Liver (tissue), 9 donors: ENCODE results near the gene EMSY. TPM values are rescaled to one million over a fixed set of nuclear protein-coding genes. Genes with fewer than 3 reads are reported as not detected.

Experiments
- DNase-seq: peaks from one replicate; pipeline ENCODE4 v3.0.0-alpha.2; 2017; ENCODE audit warnings: low spot score
- H3K27ac ChIP-seq, 2 donors: one replicate each; pipeline ENCODE4 v1.7.0; 2013; ENCODE audit warnings: inconsistent platforms in 2 of 2, low read length in 2 of 2, control low read depth in 1 of 2, low read depth in 1 of 2, mild to moderate bottlenecking in 1 of 2
- H3K27me3 ChIP-seq, 4 donors: one replicate each; pipeline versions ENCODE4 v1.6.1 to v1.7.0; 2013; ENCODE audit warnings: low read length in 3 of 4, inconsistent platforms in 1 of 4, mild to moderate bottlenecking in 1 of 4, moderate library complexity in 1 of 4; ENCODE audit not compliant: control insufficient read depth in 4 of 4, insufficient read depth in 4 of 4
- H3K36me3 ChIP-seq, 4 donors: one replicate each; pipeline versions ENCODE4 v1.6.1 to v1.7.0; 2013; ENCODE audit warnings: low read length in 3 of 4, mild to moderate bottlenecking in 3 of 4, low read depth in 1 of 4, moderate library complexity in 1 of 4; ENCODE audit not compliant: control insufficient read depth in 4 of 4, insufficient read depth in 3 of 4
- H3K4me1 ChIP-seq, 4 donors: one replicate each; pipeline versions ENCODE4 v1.6.1 to v1.7.0; 2013; ENCODE audit warnings: low read length in 3 of 4, mild to moderate bottlenecking in 3 of 4, moderate library complexity in 1 of 4; ENCODE audit not compliant: control insufficient read depth in 4 of 4, insufficient read depth in 4 of 4
- H3K4me3 ChIP-seq, 3 donors: one replicate each; pipeline versions ENCODE4 v1.6.1 to v1.7.0; 2013; ENCODE audit warnings: low read length in 3 of 3, control low read depth in 1 of 3, low read depth in 1 of 3, mild to moderate bottlenecking in 1 of 3
- H3K9ac ChIP-seq, 2 donors: one replicate each; pipeline ENCODE4 v1.7.0; 2013; ENCODE audit warnings: low read length in 2 of 2, mild to moderate bottlenecking in 2 of 2, moderate library complexity in 2 of 2, control low read depth in 1 of 2, low read depth in 1 of 2
- H3K9me3 ChIP-seq, 4 donors: one replicate each; pipeline versions ENCODE4 v1.6.1 to v1.7.0; 2013; ENCODE audit warnings: low read length in 3 of 4; ENCODE audit not compliant: control insufficient read depth in 4 of 4
- EGR1 ChIP-seq, 2 donors: IDR thresholded peaks; 2 replicates each; pipeline ENCODE4 v1.6.1; 2016 to 2018; ENCODE audit warnings: antibody characterized with exemption in 2 of 2, low read depth in 2 of 2
- FOXA1 ChIP-seq: IDR thresholded peaks from 2 replicates; pipeline ENCODE4 v1.6.1; 2016; ENCODE audit warnings: antibody characterized with exemption
- FOXA2 ChIP-seq: IDR thresholded peaks from 2 replicates; pipeline ENCODE4 v1.6.1; 2016; ENCODE audit warnings: antibody characterized with exemption
- GABPA ChIP-seq, 2 donors: IDR thresholded peaks in 1 of 2; conservative IDR thresholded peaks in 1 of 2; 2 replicates each; pipeline ENCODE4 v1.6.1; 2016; ENCODE audit warnings: antibody characterized with exemption in 2 of 2, mild to moderate bottlenecking in 1 of 2, moderate library complexity in 1 of 2
- HNF4A ChIP-seq, 2 donors: conservative IDR thresholded peaks; 2 replicates each; pipeline ENCODE4 v1.6.1; 2016; ENCODE audit warnings: antibody characterized with exemption in 2 of 2, mild to moderate bottlenecking in 2 of 2
- HNF4G ChIP-seq: IDR thresholded peaks from 2 replicates; pipeline ENCODE4 v1.6.1; 2016; ENCODE audit warnings: antibody characterized with exemption
- JUND ChIP-seq, 2 donors: IDR thresholded peaks; 2 replicates each; pipeline ENCODE4 v1.6.1; 2016; ENCODE audit warnings: antibody characterized with exemption in 2 of 2
- NR2F2 ChIP-seq: IDR thresholded peaks from 2 replicates; pipeline ENCODE4 v1.6.1; 2016; ENCODE audit warnings: antibody characterized with exemption
- RAD21 ChIP-seq, 2 donors: IDR thresholded peaks; 2 replicates each; pipeline ENCODE4 v1.6.1; 2016; ENCODE audit warnings: antibody characterized with exemption in 2 of 2, mild to moderate bottlenecking in 2 of 2
- RXRA ChIP-seq, 2 donors: IDR thresholded peaks; 2 replicates each; pipeline ENCODE4 v1.6.1; 2017 to 2018; ENCODE audit warnings: antibody characterized with exemption in 2 of 2, mild to moderate bottlenecking in 1 of 2
- SP1 ChIP-seq: IDR thresholded peaks from 2 replicates; pipeline ENCODE4 v1.6.1; 2018; ENCODE audit warnings: antibody characterized with exemption, mild to moderate bottlenecking
- TAF1 ChIP-seq: conservative IDR thresholded peaks from 2 replicates; pipeline ENCODE4 v1.6.1; 2016; ENCODE audit warnings: antibody characterized with exemption, mild to moderate bottlenecking
- YY1 ChIP-seq: IDR thresholded peaks from 2 replicates; pipeline ENCODE4 v1.6.1; 2016; ENCODE audit warnings: antibody characterized with exemption, mild to moderate bottlenecking
- WGBS: extraction: QIAGEN DNeasy Blood & Tissue Kit; methylation state at CpG from one replicate; pipeline ENCODE4 v1.1.7; 2013; 5-methylcytosine and 5-hydroxymethylcytosine counted together
- polyA plus RNA-seq, 2 donors: library from polyadenylated mRNA; stranded (reverse) in 1 of 2; unstranded in 1 of 2; fragments of 200-250 nt in 1 of 2; fragments of >200 nt in 1 of 2; fragmentation: Nextera tagmentation in 1 of 2; extraction: Ambion mirVana in 1 of 2; gene quantifications; one replicate each; pipeline versions ENCODE4 v1.2.1 to v1.2.3, GENCODE V29; 2013 to 2015
- total RNA-seq, 2 donors: library from RNA; depleted of rRNA; stranded (reverse); fragments of >200 nt; gene quantifications; one replicate each; pipeline ENCODE4 v1.2.3, GENCODE V29; 2014
- TF ChIP-seq, protein P1 (sequence below): fragments of 150-350 bp; IDR thresholded peaks from 2 replicates; pipeline ENCODE4 v1.5.1; 2017; ENCODE audit warnings: improper control_type of control experiment, low read depth, low read length; ENCODE audit not compliant: missing input control
- TF ChIP-seq, protein P2 (sequence below): IDR thresholded peaks from 2 replicates; pipeline ENCODE4 v1.6.1; 2016; ENCODE audit warnings: antibody characterized with exemption
- TF ChIP-seq, protein P3 (sequence below): IDR thresholded peaks from 2 replicates; pipeline ENCODE4 v1.6.1; 2016; ENCODE audit warnings: antibody characterized with exemption
- TF ChIP-seq, protein P4 (sequence below): IDR thresholded peaks from 2 replicates; pipeline ENCODE4 v1.6.1; 2016; ENCODE audit warnings: antibody characterized with exemption, mild to moderate bottlenecking
- TF ChIP-seq, protein P5 (sequence below): IDR thresholded peaks from 2 replicates; pipeline ENCODE4 v1.6.1; 2016; ENCODE audit warnings: antibody characterized with exemption
- donor health status: healthy.
- donor health status: healthy.
- donor health status: healthy.
- donor health status: healthy.
- donor health status: healthy.

EMSY gene
- total and polyA plus RNA-seq, 4 donors: 4.2 to 14.8 (median 8.9) TPM

DNA sequence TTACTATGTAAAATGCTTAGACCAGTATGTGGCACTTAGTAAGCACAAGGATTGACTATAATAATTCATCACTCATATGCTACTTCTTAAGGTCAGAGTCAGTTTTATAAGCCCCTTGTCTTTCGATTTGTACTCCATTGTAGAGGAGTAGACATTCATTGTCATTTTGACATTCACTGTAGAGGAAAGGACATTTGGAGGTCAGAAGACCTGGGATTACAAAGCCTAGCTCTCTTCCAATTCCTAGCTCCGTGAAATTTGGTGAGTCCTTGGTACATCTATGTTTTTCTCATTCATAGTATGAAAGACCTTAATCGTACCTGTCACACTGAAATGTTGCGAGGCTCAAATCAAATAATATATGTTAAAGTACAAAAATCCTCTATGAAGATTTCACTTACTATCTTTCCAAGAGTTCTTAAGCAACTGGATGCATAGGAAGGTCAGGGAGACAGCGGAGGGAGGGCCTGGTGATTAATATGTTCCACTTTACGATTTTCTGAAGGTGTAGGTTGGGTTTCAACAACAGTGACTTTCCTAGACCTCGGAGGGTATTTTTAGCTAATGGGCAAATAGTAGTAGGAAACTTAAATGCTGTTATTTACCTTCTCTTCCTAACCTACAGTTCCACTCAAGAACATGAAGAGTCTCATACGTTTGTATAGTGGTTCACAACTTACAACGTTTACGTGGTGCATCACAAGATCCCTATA, 1.4 kb upstream of the EMSY start:
- peak overlapping the region; percentile 83 to 99 (median 99) for H3K4me3 ChIP-seq

More for the DNA sequence above, 1.4 kb upstream of the EMSY start:
- Histone ChIP-seq H3K27me3 (no peaks in the 10 kb centered on the region), H3K27ac (no peak overlapping the region), H3K36me3 (peaks cover 0 to 4% (median 0%) of the 10 kb centered on the region in 4 donors), H3K4me1 (peaks cover 2 to 14% (median 8%) of the 10 kb centered on the region in 4 donors), H3K9ac (peak overlapping the region; percentile 83 to 92), H3K9me3 (no peaks in the 10 kb centered on the region)
- DNase-seq: no peak
- 43% methylated on average over 10 of the region's 10 CpGs for WGBS
- TF ChIP-seq GABPA (IDR thresholded peaks at IDR 0.05 in 1 of 2, conservative IDR thresholded peaks at IDR 0.05 in 1 of 2): no peak
- TF ChIP-seq, protein P1, sequence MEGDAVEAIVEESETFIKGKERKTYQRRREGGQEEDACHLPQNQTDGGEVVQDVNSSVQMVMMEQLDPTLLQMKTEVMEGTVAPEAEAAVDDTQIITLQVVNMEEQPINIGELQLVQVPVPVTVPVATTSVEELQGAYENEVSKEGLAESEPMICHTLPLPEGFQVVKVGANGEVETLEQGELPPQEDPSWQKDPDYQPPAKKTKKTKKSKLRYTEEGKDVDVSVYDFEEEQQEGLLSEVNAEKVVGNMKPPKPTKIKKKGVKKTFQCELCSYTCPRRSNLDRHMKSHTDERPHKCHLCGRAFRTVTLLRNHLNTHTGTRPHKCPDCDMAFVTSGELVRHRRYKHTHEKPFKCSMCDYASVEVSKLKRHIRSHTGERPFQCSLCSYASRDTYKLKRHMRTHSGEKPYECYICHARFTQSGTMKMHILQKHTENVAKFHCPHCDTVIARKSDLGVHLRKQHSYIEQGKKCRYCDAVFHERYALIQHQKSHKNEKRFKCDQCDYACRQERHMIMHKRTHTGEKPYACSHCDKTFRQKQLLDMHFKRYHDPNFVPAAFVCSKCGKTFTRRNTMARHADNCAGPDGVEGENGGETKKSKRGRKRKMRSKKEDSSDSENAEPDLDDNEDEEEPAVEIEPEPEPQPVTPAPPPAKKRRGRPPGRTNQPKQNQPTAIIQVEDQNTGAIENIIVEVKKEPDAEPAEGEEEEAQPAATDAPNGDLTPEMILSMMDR: no peak
- TF ChIP-seq, protein P2, sequence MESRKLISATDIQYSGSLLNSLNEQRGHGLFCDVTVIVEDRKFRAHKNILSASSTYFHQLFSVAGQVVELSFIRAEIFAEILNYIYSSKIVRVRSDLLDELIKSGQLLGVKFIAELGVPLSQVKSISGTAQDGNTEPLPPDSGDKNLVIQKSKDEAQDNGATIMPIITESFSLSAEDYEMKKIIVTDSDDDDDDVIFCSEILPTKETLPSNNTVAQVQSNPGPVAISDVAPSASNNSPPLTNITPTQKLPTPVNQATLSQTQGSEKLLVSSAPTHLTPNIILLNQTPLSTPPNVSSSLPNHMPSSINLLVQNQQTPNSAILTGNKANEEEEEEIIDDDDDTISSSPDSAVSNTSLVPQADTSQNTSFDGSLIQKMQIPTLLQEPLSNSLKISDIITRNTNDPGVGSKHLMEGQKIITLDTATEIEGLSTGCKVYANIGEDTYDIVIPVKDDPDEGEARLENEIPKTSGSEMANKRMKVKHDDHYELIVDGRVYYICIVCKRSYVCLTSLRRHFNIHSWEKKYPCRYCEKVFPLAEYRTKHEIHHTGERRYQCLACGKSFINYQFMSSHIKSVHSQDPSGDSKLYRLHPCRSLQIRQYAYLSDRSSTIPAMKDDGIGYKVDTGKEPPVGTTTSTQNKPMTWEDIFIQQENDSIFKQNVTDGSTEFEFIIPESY: no peak
- no peak for TF ChIP-seq FOXA2
- TF ChIP-seq RXRA (IDR thresholded peaks at IDR 0.05): no peak
- no peak for TF ChIP-seq YY1
- TF ChIP-seq, protein P3, sequence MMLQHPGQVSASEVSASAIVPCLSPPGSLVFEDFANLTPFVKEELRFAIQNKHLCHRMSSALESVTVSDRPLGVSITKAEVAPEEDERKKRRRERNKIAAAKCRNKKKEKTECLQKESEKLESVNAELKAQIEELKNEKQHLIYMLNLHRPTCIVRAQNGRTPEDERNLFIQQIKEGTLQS: no peak
- TF ChIP-seq, protein P4, sequence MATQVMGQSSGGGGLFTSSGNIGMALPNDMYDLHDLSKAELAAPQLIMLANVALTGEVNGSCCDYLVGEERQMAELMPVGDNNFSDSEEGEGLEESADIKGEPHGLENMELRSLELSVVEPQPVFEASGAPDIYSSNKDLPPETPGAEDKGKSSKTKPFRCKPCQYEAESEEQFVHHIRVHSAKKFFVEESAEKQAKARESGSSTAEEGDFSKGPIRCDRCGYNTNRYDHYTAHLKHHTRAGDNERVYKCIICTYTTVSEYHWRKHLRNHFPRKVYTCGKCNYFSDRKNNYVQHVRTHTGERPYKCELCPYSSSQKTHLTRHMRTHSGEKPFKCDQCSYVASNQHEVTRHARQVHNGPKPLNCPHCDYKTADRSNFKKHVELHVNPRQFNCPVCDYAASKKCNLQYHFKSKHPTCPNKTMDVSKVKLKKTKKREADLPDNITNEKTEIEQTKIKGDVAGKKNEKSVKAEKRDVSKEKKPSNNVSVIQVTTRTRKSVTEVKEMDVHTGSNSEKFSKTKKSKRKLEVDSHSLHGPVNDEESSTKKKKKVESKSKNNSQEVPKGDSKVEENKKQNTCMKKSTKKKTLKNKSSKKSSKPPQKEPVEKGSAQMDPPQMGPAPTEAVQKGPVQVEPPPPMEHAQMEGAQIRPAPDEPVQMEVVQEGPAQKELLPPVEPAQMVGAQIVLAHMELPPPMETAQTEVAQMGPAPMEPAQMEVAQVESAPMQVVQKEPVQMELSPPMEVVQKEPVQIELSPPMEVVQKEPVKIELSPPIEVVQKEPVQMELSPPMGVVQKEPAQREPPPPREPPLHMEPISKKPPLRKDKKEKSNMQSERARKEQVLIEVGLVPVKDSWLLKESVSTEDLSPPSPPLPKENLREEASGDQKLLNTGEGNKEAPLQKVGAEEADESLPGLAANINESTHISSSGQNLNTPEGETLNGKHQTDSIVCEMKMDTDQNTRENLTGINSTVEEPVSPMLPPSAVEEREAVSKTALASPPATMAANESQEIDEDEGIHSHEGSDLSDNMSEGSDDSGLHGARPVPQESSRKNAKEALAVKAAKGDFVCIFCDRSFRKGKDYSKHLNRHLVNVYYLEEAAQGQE: no peak
- TF ChIP-seq JUND (IDR thresholded peaks at IDR 0.05): no peak
- TF ChIP-seq NR2F2: no peak
- TF ChIP-seq TAF1: no peak
- no peak for TF ChIP-seq HNF4G
- no peak for TF ChIP-seq SP1
- TF ChIP-seq FOXA1: no peak
- TF ChIP-seq HNF4A (conservative IDR thresholded peaks at IDR 0.05): no peak
- TF ChIP-seq EGR1 (IDR thresholded peaks at IDR 0.05; ENCODE audit: low read depth in 2 of 2): no peak
- TF ChIP-seq, protein P5, sequence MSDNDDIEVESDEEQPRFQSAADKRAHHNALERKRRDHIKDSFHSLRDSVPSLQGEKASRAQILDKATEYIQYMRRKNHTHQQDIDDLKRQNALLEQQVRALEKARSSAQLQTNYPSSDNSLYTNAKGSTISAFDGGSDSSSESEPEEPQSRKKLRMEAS: no peak
- TF ChIP-seq RAD21 (IDR thresholded peaks at IDR 0.05): no peak
